Stimulated activated naive CD4-positive, alpha-beta T cell (primary cell): ENCODE data around the gene RBBP7.
"Not testable (repeated sequence)": the region's sequence is repeated elsewhere in the genome, so short reads cannot be mapped to it uniquely, and the experiment has no call there.

Experiments
- DNase-seq, 6 experiments: peaks; one replicate each; lab custom pipeline; 2025; lab: John Stamatoyannopoulos, UW

Gene RBBP7

GRCh38 chrX:16867947-16868346 lies 2.2 kb downstream of the RBBP7 start:
- no peak for DNase-seq

GRCh38 chrX:16862829-16863228 lies 7.3 kb downstream of the RBBP7 start:
- no peak for DNase-seq

- DNase-seq = no peak
Observed at GRCh38 chrX:16856744-16857143, 13.4 kb downstream of the RBBP7 start.

- not testable (repeated sequence) for DNase-seq
Observed at GRCh38 chrX:16856076-16856404, 14.1 kb downstream of the RBBP7 start.

GRCh38 chrX:16855363-16856075 lies 14.6 kb downstream of the RBBP7 start:
- no peak for DNase-seq

- DNase-seq = no peak
Observed at GRCh38 chrX:16853537-16853936, 16.6 kb downstream of the RBBP7 start.

- DNase-seq = no peak
Observed at GRCh38 chrX:16852617-16853179, 17.5 kb downstream of the RBBP7 start.

GRCh38 chrX:16851827-16852226 lies 18.3 kb downstream of the RBBP7 start:
- no peak for DNase-seq

GRCh38 chrX:16851421-16851820 lies 18.7 kb downstream of the RBBP7 start:
- no peak for DNase-seq

- DNase-seq = no peak
Observed at GRCh38 chrX:16848541-16848940, 21.6 kb downstream of the RBBP7 start.

- no peak for DNase-seq
Observed at GRCh38 chrX:16845686-16846085, 24.5 kb downstream of the RBBP7 start.

GRCh38 chrX:16843208-16843909 lies 26.8 kb downstream of the RBBP7 start:
- no peak for DNase-seq

GRCh38 chrX:16842684-16843083 lies 27.5 kb downstream of the RBBP7 start:
- no peak for DNase-seq

GRCh38 chrX:16839852-16840460 lies 30.2 kb downstream of the RBBP7 start:
- DNase-seq = no peak

GRCh38 chrX:16839219-16839851 lies 30.8 kb downstream of the RBBP7 start:
- no peak for DNase-seq

GRCh38 chrX:16838202-16839066 lies 31.7 kb downstream of the RBBP7 start:
- DNase-seq = no peak

- DNase-seq = no peak
Observed at GRCh38 chrX:16836371-16836770, 33.8 kb downstream of the RBBP7 start.

GRCh38 chrX:16834806-16835205 lies 35.4 kb downstream of the RBBP7 start:
- DNase-seq = no peak

- DNase-seq = no peak
Observed at GRCh38 chrX:16832301-16832700, 37.9 kb downstream of the RBBP7 start.

GRCh38 chrX:16828124-16828908 lies 41.8 kb downstream of the RBBP7 start:
- DNase-seq = no peak

- DNase-seq = no peak
Observed at GRCh38 chrX:16827225-16827624, 42.9 kb downstream of the RBBP7 start.
